Endothelial cell of umbilical vein (primary cell): Measurements from ENCODE around the gene KSR1. TPM values are rescaled to one million over a fixed set of nuclear protein-coding genes. Genes with fewer than 3 reads are reported as not detected.

Experiments
- BruUV-seq: library from RNA; stranded (reverse); fragments of 400-500 nt; replicated peaks from 2 replicates; lab custom pipeline; 2021; lab: Mats Ljungman, UMichigan
- CTCF ChIA-PET: fragments of 300-600, 350-600 bp; sonication (Branson Sonifier 250); formaldehyde crosslinking; loops from one replicate; lab custom pipeline; 2021; ENCODE audit warnings: antibody characterized with exemption, inconsistent platforms; lab: Charles Lee
- POLR2A ChIA-PET: fragments of 300-600, 350-600 bp; sonication (Branson Sonifier 250); formaldehyde crosslinking; loops from one replicate; lab custom pipeline; 2021; ENCODE audit warnings: antibody characterized with exemption, inconsistent platforms; lab: Charles Lee
- DNase-seq: peaks from one replicate; pipeline ENCODE4 v3.0.0-alpha.2; 2011; ENCODE audit warnings: low read depth, low spot score
- FAIRE-seq: peaks from 2 replicates; lab custom pipeline; 2011; peaks lifted over from hg19 to GRCh38; lab: Jason Lieb, UNC
- H2AFZ ChIP-seq: 2 replicates; pipeline ENCODE4 v1.6.0; 2012; ENCODE audit warnings: low read depth, low read length, control low read depth, inconsistent platforms
- H3K27ac ChIP-seq: 2 replicates; pipeline ENCODE4 v1.5.1; 2011; ENCODE audit warnings: low read depth, mild to moderate bottlenecking, control low read depth, low read length, moderate library complexity; ENCODE audit not compliant: insufficient read depth
- H3K27me3 ChIP-seq, 2 experiments: 2 replicates each; pipeline versions ENCODE4 v1.6.0 to v1.6.1; 2011; ENCODE audit warnings: low read length in 2 of 2, mixed read lengths in 1 of 2; ENCODE audit not compliant: control insufficient read depth in 2 of 2, insufficient read depth in 2 of 2
- H3K36me3 ChIP-seq, 2 experiments: 2 replicates in 1 of 2; 3 replicates in 1 of 2; pipeline ENCODE4 v1.5.1; 2011; ENCODE audit warnings: low read length in 2 of 2, mild to moderate bottlenecking in 1 of 2, moderate library complexity in 1 of 2; ENCODE audit not compliant: control insufficient read depth in 2 of 2, insufficient read depth in 2 of 2; ENCODE audit errors: extremely low read depth in 1 of 2
- H3K4me1 ChIP-seq: 3 replicates; pipeline ENCODE4 v1.5.1; 2011; ENCODE audit warnings: mild to moderate bottlenecking, low read length; ENCODE audit not compliant: control insufficient read depth, insufficient read depth; ENCODE audit errors: extremely low read depth
- H3K4me2 ChIP-seq: 2 replicates; pipeline ENCODE4 v1.6.1; 2011; ENCODE audit warnings: low read length, control low read depth, mixed read lengths; ENCODE audit not compliant: insufficient read depth
- H3K4me3 ChIP-seq, 3 experiments: fragments of 200-600 bp in 1 of 3; sonication (generic), shearing (Covaris generic) in 1 of 3; replicated peaks in 1 of 3; 2 replicates each; pipeline ENCODE4 v1.5.1; 2011 to 2016; ENCODE audit warnings: control low read depth in 3 of 3, low read length in 3 of 3, mild to moderate bottlenecking in 2 of 3, inconsistent platforms in 1 of 3, low read depth in 1 of 3, moderate library complexity in 1 of 3; ENCODE audit not compliant: insufficient read depth in 1 of 3
- H3K79me2 ChIP-seq: 2 replicates; pipeline ENCODE4 v1.6.0; 2012; ENCODE audit warnings: low read length, inconsistent platforms; ENCODE audit not compliant: control insufficient read depth, insufficient read depth
- H3K9ac ChIP-seq: replicated peaks from 2 replicates; pipeline ENCODE3; 2011; ENCODE audit warnings: low read length, control low read depth; ENCODE audit not compliant: insufficient read depth; ENCODE audit errors: extremely low read depth
- H3K9me1 ChIP-seq: replicated peaks from 3 replicates; pipeline ENCODE4 v1.6.0; 2011; ENCODE audit warnings: mild to moderate bottlenecking, low read length; ENCODE audit not compliant: control insufficient read depth, insufficient read depth; ENCODE audit errors: extremely low read depth
- H3K9me3 ChIP-seq: replicated peaks from 2 replicates; pipeline ENCODE4 v1.5.1; 2012; ENCODE audit warnings: low read length, inconsistent platforms; ENCODE audit not compliant: control insufficient read depth, insufficient read depth
- H4K20me1 ChIP-seq: replicated peaks from 2 replicates; pipeline ENCODE3; 2011; ENCODE audit warnings: mild to moderate bottlenecking, low read length; ENCODE audit not compliant: control insufficient read depth, insufficient read depth; ENCODE audit errors: extremely low read depth
- EZH2 ChIP-seq: IDR thresholded peaks from 2 replicates; pipeline ENCODE4 v1.6.1; 2012; ENCODE audit warnings: borderline replicate concordance, low read depth, mild to moderate bottlenecking, moderate library complexity, low read length, inconsistent platforms; ENCODE audit not compliant: severe bottlenecking
- MAX ChIP-seq: IDR thresholded peaks from 2 replicates; pipeline ENCODE4 v1.6.1; 2011; ENCODE audit not compliant: insufficient read depth, insufficient read length
- POLR2AphosphoS5 ChIP-seq: IDR thresholded peaks from 2 replicates; pipeline ENCODE4 v1.6.1; 2012; ENCODE audit warnings: low read depth, mild to moderate bottlenecking, control low read depth, low read length, moderate library complexity; ENCODE audit not compliant: insufficient read depth
- dilution Hi-C: fragments of 300-500 bp; cut with MboI; formaldehyde crosslinking; loops from one replicate; pipeline ENCODE4 v1.15.0; 2019; ENCODE audit warnings: low sequenced_read_pairs; ENCODE audit not compliant: extremely low pct_ligation_motif_present
- intact Hi-C: fragments of 100-400 bp; cut with micrococcal nuclease; formaldehyde crosslinking; loops from one replicate; pipeline ENCODE4 v1.10.0; 2022
- polyA plus RNA-seq, 4 experiments: library from polyadenylated mRNA; depleted of rRNA in 3 of 4; stranded (reverse) in 3 of 4; unstranded in 1 of 4; fragments of >200 nt; gene quantifications; 2 replicates each; pipeline versions ENCODE4 v1.2.1 to v1.2.3, GENCODE V29; 2011 to 2012; ENCODE audit warnings: missing spikeins in 1 of 4
- total RNA-seq: library from RNA; stranded (reverse); gene quantifications from 2 replicates; pipeline ENCODE4 v1.2.3, GENCODE V29; 2021

Gene KSR1
- total and polyA plus RNA-seq, 2 donors (not counting 3 experiments of a cell fraction or from before 2014, with no cell fraction given): 35.4 to 80.2 TPM

- H4K20me1 ChIP-seq: no peaks in the 10 kb centered on the region
- no TSS peak for BruUV-seq
- no peaks in the 10 kb centered on the region for H3K9me3 ChIP-seq
- intact Hi-C loops (no loop called here), dilution Hi-C loops (loop anchor here (25.0 kb wide), 1 partner anchor 133 kb away; no protein-coding TSS in a partner anchor)
- no peak overlapping the region for H3K9ac ChIP-seq
- FAIRE-seq: no peak
- no peaks in the 10 kb centered on the region for H3K79me2 ChIP-seq
- CTCF ChIA-PET: no interaction called here
- H2AFZ ChIP-seq: no peak overlapping the region
- no peak overlapping the region for H3K4me3 ChIP-seq
- H3K9me1 ChIP-seq: no peaks in the 10 kb centered on the region
- H3K27me3 ChIP-seq: no peaks in the 10 kb centered on the region
- H3K4me2 ChIP-seq: no peak overlapping the region
- no peaks in the 10 kb centered on the region for H3K4me1 ChIP-seq
- TF ChIP-seq EZH2: no peak
- H3K27ac ChIP-seq: no peak overlapping the region
- POLR2A ChIA-PET: no interaction called here
- no peaks in the 10 kb centered on the region for H3K36me3 ChIP-seq
- DNase-seq: no peak
Measured at GRCh38 chr17:27428781-27429505, 27.3 kb upstream of the KSR1 start.

- FAIRE-seq (no peak), DNase-seq (no peak)
- Histone ChIP-seq H2AFZ (no peak overlapping the region), H3K4me2 (no peak overlapping the region), H3K79me2 (no peaks in the 10 kb centered on the region), H3K9ac (no peak overlapping the region), H3K27me3 (no peaks in the 10 kb centered on the region), H3K4me1 (no peaks in the 10 kb centered on the region), H3K9me3 (no peaks in the 10 kb centered on the region), H3K9me1 (no peaks in the 10 kb centered on the region), H3K27ac (no peak overlapping the region), H3K4me3 (no peak overlapping the region), H3K36me3 (no peaks in the 10 kb centered on the region), H4K20me1 (no peaks in the 10 kb centered on the region)
- ChIA-PET POLR2A (no interaction called here), CTCF (interaction anchor here (1.5 to 3.1 kb wide), 5 partner anchors 21 to 193 kb away, joined by 6 to 26 read pairs (median 15); no protein-coding TSS in a partner anchor)
- no TSS peak for BruUV-seq
- TF ChIP-seq MAX (no peak), POLR2AphosphoS5 (no peak)
- intact Hi-C loops (no loop called here), dilution Hi-C loops (loop anchor here (25.0 kb wide), 1 partner anchor 132 kb away; no protein-coding TSS in a partner anchor)
Measured at GRCh38 chr17:27429666-27430382, 26.4 kb upstream of the KSR1 start.
